ACHN (cell line): ENCODE data around the gene AMACR.

Source experiments
- DNase-seq: peaks from one replicate; pipeline ENCODE4 v3.0.0-alpha.2; 2015
- in situ Hi-C: cut with HindIII; loops from 2 replicates; pipeline ENCODE4 v1.10.0; 2017; ENCODE audit warnings: low sequenced_read_pairs, low pct_ligation_motif_present, low pct_unique_long_range_greater_than_20kb

AMACR gene

DNA sequence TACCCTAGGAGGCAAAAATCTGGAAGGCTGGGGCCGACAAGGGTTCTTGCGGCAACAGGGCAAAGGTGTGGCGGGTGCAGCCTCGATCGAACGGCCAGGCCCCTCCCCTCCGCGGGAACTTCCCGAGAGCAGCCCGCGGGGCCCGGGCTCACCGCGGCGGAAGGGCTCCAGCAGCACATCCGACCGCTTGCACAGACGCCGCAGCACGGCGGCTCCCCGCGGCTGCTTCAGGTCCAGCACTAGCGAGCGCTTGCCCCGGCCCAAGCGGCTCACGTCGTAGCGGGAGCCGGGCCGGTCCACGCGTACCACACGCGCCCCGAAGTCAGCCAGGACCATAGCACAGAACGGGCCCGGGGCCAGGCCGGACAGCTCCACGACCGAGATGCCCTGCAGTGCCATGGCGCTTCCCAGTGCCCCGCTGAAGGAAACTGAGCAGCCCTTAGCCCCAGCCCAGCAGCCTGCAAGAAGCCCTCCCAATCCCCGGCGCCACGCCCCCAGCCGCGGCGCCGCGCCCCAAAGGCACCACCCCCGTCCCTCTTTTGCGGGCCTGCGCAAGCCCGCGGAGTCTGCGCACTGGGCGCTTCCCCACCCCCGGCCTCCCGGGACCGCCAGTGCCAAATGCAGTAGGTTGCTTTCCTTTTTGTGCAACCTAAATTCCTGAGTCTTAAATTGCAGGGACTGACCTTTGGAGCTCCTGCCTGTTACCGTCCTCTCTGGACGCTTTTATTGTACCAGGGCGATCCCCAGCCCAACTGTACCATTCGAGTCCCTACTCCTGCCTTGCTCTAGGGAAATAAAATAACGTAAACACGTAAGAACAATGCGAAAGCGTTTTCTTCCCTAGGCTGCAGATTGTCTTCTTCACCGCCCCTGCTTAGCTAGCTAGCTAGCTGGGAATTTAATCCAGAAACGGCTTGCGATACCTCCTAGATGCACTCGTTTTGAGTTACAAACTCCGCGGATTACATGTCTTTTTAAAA, at the start of gene AMACR:
AMACR (minus strand) TSS at position 430 of the 980 bp plus-strand sequence; CDS start at position 399, 31 bp downstream.
- in situ Hi-C loops, result no loop called here
- peak; percentile 85 for DNase-seq

- in situ Hi-C loops, result no loop called here
- no peak for DNase-seq
These were observed 49.7 kb upstream of the AMACR start for GRCh38 chr5:34057569-34057968.

DNA sequence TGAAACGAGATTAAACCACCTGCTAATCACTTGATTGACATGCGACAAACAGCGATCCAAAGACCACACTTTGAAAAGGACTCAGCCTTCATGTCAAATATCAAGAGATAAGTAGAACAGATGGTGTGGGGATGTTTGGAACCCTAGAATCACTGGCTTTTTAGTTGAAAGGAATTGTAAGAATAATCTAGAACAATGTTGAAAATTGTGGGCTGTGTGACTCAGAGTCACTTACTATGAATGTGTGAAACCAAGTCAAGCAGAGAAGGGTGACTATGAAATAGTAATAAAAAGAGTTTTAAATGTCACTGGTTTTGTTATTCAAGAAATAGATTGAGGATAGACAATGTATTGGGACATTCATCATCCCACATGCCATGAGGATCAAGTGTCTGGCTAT, 49.3 kb upstream of the AMACR start:
- no peak for DNase-seq
- in situ Hi-C loops, result no loop called here

DNA sequence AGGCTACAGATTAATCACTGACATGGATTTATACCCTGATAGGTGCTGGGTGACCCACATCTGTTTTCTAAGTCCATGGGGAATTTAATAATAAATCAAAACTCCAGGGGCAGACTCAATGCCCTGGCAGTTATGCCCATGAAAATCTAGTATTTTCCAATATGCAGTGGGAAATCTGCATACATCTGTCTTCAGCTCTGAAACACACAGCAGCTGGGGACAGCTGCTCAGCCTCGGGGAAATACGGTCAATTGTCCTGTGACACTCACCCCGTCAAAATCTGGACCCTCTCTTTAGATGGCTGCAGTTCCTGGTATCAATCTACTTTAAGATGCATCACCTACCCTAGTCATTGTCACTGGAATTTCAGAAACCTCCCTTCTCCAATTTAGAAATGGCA, 47.8 kb upstream of the AMACR start:
- no peak for DNase-seq
- in situ Hi-C loops, result no loop called here

GRCh38 chr5:34054400-34054729, 46.5 kb upstream of the AMACR start:
- DNase-seq, result no peak
- in situ Hi-C loops, result no loop called here

DNA sequence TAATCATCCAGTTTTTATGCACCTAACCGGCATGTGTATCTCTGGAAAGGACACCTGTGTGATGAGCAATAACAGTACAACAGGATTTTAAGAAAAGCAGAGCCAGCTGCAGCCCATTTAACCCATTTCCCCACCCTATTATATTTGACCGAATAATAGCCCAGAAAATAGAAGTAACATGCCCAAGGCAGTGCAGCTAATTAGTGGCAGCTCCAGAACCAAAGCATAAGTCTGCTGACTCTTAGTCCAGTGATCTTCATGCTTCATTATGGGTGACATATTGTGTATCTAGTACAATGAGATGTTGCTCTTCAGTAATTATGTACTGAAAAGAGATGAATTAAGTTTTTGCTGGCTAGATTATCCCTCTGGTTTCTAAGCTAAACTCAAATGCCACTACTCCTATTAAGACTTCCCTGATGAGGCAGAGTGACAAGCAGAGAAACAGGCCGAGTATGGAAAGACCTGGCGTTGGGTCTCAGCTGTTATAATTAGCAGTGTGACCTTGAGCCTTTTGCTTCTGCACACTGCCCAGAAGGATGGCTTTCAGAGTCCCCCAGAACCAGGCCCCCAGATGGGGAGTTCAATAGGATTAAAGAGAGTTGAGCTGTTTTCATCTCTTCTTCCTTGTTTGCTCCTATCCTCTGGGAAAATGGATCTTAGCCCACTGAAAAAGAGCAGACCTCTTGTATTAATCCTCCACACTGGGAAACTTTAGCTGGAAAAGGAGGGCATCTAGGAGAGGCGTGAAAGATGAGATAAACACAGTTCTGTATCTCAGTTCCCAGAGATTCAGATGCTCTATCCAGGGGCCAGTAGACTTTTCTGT, 45.9 kb upstream of the AMACR start:
- in situ Hi-C loops, result no loop called here
- DNase-seq, result no peak

DNA sequence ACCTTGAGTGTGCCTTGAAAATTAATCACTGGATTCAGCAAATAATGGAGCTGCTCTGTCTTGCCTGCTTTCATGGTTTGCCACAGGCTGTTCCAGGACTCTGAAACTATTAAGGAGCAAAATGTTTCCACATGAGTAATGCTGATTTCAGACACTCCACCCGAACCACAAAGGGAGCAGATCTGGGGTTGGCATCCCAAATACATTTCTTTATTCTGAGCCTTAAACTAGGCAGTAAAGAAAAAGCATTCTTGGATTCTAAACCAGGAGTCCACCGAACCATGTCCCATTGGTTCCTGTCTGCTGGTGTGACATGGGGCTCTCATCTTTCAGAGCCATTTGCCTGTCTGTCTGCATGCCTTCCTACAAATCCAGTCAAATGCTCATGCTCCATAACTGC, 45.3 kb upstream of the AMACR start:
- in situ Hi-C loops, result no loop called here

DNA sequence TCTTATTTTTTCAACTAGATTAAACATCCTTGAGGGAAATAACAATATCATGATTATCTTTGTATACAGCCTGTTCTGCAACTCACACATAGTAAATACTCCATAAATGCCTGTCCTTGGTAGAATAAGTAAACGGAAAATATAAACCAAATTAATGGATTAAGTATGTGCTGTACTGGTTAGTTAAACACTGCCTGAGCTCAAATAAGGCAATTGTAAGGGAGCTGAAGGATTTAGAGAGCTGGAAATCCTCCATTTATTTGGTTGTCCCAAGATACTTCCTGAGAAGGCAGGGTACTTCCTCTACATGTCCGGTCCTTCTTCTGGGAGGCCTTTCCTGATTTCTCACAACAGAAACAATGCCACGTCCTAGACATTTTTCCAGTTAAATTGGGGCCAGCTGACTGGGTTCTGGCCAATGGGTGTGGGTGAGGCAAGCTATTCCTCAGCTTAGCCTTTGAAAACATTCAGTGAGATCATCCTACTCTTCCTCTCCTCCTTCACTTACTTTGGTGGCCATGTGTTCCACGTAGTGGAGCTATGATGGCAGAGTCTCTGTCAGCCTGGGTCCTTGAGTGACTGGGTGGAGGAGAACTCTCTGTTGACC, 43.6 kb upstream of the AMACR start:
- in situ Hi-C loops, result no loop called here
- DNase-seq, result no peak

More for the DNA sequence above, 45.3 kb upstream of the AMACR start:
- DNase-seq, result peak; percentile 23

- DNase-seq, result no peak
- in situ Hi-C loops, result no loop called here
These were observed 40.1 kb upstream of the AMACR start for GRCh38 chr5:34047774-34048572.

DNA sequence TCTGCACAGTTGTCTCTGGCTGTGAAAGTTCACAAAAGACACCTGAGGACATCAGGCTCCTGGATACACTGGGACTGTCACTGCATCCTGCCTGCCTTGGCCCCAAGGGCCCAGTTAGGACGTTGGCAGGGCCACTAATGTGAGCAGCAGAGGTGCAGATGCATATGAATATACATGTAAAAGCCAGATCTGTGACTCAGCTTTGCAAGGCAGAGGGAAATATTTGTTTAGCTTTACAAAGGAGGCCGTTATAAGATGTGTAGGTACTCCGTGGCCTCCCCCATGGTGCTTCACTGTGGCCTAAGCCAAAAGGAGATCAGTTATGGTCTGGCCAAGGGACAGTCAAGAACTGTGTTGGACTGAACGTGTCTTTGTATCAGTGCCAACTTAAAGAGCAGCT, 39.3 kb upstream of the AMACR start:
- in situ Hi-C loops, result no loop called here
- no peak for DNase-seq

- DNase-seq, result no peak
- in situ Hi-C loops, result no loop called here
These were observed 38.1 kb upstream of the AMACR start for GRCh38 chr5:34045996-34046395.

GRCh38 chr5:34045023-34045422, 37.2 kb upstream of the AMACR start:
- DNase-seq, result no peak
- in situ Hi-C loops, result no loop called here

- in situ Hi-C loops, result no loop called here
- DNase-seq, result no peak
These were observed 35.4 kb upstream of the AMACR start, which contains the start of gene C1QTNF3 for GRCh38 chr5:34043099-34043876. Gene C1QTNF3 (minus strand): TSS chr5:34043213. CDS start chr5:34043125, 88 bp downstream.

GRCh38 chr5:34042321-34042720, 34.5 kb upstream of the AMACR start:
- peak; percentile 36 for DNase-seq
- in situ Hi-C loops, result no loop called here

DNA sequence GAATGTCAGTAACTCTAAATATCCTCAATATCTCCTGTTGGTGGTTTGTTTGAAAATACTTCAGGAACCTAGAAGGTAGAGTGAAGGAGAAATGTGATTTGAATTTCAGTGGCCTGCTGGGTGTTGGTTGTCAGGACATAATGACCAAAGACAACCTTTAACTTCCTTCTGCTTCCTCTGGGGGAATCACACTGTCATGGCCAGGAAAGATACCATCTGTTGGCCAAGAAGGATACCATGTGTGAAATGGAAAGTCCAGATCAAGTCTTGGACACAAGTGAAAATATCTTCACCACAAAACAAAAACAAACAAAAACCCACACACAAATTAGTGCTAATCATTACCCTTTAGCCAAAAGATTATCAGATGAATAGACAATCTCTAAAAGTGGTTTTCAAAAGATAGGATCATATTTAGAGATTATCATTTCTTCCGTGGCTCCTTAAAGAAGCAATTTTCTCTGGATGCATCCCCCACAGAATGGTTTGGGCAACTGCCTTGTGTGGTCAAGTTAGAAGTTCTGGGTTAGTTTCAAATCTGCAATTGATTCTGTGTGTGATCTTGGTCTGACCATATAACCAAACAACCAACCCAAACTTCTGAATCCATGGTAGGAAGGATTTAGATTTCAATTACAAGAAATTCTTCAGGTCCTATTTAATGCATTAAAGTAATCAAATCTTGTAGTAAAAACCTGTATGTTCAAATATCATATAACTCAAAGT, 33.6 kb upstream of the AMACR start:
- in situ Hi-C loops, result no loop called here
- no peak for DNase-seq

- no peak for DNase-seq
- in situ Hi-C loops, result no loop called here
These were observed 32.6 kb upstream of the AMACR start for GRCh38 chr5:34040472-34040871.
